HepG2 (cell line): ENCODE data around the gene SLC22A23. TPM values are rescaled to one million over a fixed set of nuclear protein-coding genes. Genes with fewer than 3 reads are reported as not detected.

Experiments used
- HOXD1 ChIP-seq: sonication (generic); formaldehyde crosslinking; IDR thresholded peaks from 2 replicates; pipeline ENCODE4 v1.5.0; 2020; ENCODE audit warnings: missing genetic modification reagents
- MLX ChIP-seq: IDR thresholded peaks from 2 replicates; pipeline ENCODE4 v1.6.1; 2016
- NAIF1 ChIP-seq: sonication (generic); formaldehyde crosslinking; IDR thresholded peaks from 2 replicates; pipeline ENCODE4 v1.5.0; 2020; ENCODE audit warnings: mild to moderate bottlenecking, missing genetic modification reagents, borderline replicate concordance
- RARG ChIP-seq: sonication (generic); formaldehyde crosslinking; IDR thresholded peaks from 2 replicates; pipeline ENCODE4 v1.4.0; 2020; ENCODE audit warnings: low read depth, mild to moderate bottlenecking, missing genetic modification reagents
- SCMH1 ChIP-seq: sonication (generic); formaldehyde crosslinking; IDR thresholded peaks from 2 replicates; pipeline ENCODE4 v1.9.0; 2021; ENCODE audit warnings: missing genetic modification reagents, mild to moderate bottlenecking, borderline replicate concordance
- ZNF30 ChIP-seq: sonication (generic); formaldehyde crosslinking; IDR thresholded peaks from 2 replicates; pipeline ENCODE4 v1.5.0; 2020; ENCODE audit warnings: mild to moderate bottlenecking, missing genetic modification reagents
- ZNF773 ChIP-seq: sonication (generic); formaldehyde crosslinking; IDR thresholded peaks from 2 replicates; pipeline ENCODE4 v1.4.0; 2020; ENCODE audit warnings: missing genetic modification reagents, borderline replicate concordance
- ZSCAN9 ChIP-seq: IDR thresholded peaks from 2 replicates; pipeline ENCODE4 v1.6.1; 2016; ENCODE audit warnings: borderline replicate concordance
- polyA plus RNA-seq, 8 experiments: library from polyadenylated mRNA; depleted of rRNA in 3 of 8; stranded (reverse) in 7 of 8; unstranded in 1 of 8; fragments of >200 nt; fragmentation: Illumina TruSeq in 4 of 8; extraction: Trizol in 4 of 8; gene quantifications; 2 replicates each; pipeline versions ENCODE4 v1.2.1 to v1.2.3, GENCODE V29; 2011 to 2016; ENCODE audit warnings: low read depth in 4 of 8, missing spikeins in 1 of 8, mixed read lengths in 1 of 8; ENCODE audit not compliant: insufficient read depth in 1 of 8
- total RNA-seq, 5 experiments: library from RNA; depleted of rRNA; stranded (reverse); fragments of >200 nt; fragmentation: Illumina TruSeq; extraction: Trizol; gene quantifications; 2 replicates each; pipeline ENCODE4 v1.2.3, GENCODE V29; 2016; ENCODE audit warnings: low read depth in 1 of 5
- TF ChIP-seq, protein P1 (sequence below): sonication (generic); formaldehyde crosslinking; IDR thresholded peaks from 2 replicates; pipeline ENCODE4 v1.4.0; 2020; ENCODE audit warnings: mild to moderate bottlenecking, missing genetic modification reagents
- TF ChIP-seq, protein P2 (sequence below): sonication (generic); formaldehyde crosslinking; IDR thresholded peaks from 2 replicates; pipeline ENCODE4 v1.5.0; 2020; ENCODE audit warnings: mild to moderate bottlenecking, missing genetic modification reagents, borderline replicate concordance
- TF ChIP-seq, protein P3 (sequence below): sonication (generic); formaldehyde crosslinking; IDR thresholded peaks from 2 replicates; pipeline ENCODE4 v1.4.0; 2020; ENCODE audit warnings: missing genetic modification reagents
- TF ChIP-seq, protein P4 (sequence below): sonication (generic); formaldehyde crosslinking; IDR thresholded peaks from 2 replicates; pipeline ENCODE4 v1.5.0; 2020; ENCODE audit warnings: missing genetic modification reagents

Gene SLC22A23
- total and polyA plus RNA-seq, 2 of the 13 experiments (the other 11 are each of a cell fraction or from before 2014, with no cell fraction given): 11.8 to 17.5 TPM

GRCh38 chr6:3370361-3371221, 86.3 kb downstream of the SLC22A23 start (continued):
- TF ChIP-seq, protein P1, sequence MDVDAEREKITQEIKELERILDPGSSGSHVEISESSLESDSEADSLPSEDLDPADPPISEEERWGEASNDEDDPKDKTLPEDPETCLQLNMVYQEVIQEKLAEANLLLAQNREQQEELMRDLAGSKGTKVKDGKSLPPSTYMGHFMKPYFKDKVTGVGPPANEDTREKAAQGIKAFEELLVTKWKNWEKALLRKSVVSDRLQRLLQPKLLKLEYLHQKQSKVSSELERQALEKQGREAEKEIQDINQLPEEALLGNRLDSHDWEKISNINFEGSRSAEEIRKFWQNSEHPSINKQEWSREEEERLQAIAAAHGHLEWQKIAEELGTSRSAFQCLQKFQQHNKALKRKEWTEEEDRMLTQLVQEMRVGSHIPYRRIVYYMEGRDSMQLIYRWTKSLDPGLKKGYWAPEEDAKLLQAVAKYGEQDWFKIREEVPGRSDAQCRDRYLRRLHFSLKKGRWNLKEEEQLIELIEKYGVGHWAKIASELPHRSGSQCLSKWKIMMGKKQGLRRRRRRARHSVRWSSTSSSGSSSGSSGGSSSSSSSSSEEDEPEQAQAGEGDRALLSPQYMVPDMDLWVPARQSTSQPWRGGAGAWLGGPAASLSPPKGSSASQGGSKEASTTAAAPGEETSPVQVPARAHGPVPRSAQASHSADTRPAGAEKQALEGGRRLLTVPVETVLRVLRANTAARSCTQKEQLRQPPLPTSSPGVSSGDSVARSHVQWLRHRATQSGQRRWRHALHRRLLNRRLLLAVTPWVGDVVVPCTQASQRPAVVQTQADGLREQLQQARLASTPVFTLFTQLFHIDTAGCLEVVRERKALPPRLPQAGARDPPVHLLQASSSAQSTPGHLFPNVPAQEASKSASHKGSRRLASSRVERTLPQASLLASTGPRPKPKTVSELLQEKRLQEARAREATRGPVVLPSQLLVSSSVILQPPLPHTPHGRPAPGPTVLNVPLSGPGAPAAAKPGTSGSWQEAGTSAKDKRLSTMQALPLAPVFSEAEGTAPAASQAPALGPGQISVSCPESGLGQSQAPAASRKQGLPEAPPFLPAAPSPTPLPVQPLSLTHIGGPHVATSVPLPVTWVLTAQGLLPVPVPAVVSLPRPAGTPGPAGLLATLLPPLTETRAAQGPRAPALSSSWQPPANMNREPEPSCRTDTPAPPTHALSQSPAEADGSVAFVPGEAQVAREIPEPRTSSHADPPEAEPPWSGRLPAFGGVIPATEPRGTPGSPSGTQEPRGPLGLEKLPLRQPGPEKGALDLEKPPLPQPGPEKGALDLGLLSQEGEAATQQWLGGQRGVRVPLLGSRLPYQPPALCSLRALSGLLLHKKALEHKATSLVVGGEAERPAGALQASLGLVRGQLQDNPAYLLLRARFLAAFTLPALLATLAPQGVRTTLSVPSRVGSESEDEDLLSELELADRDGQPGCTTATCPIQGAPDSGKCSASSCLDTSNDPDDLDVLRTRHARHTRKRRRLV (CRISPR knock-in tag): no peak
- TF ChIP-seq, protein P2, sequence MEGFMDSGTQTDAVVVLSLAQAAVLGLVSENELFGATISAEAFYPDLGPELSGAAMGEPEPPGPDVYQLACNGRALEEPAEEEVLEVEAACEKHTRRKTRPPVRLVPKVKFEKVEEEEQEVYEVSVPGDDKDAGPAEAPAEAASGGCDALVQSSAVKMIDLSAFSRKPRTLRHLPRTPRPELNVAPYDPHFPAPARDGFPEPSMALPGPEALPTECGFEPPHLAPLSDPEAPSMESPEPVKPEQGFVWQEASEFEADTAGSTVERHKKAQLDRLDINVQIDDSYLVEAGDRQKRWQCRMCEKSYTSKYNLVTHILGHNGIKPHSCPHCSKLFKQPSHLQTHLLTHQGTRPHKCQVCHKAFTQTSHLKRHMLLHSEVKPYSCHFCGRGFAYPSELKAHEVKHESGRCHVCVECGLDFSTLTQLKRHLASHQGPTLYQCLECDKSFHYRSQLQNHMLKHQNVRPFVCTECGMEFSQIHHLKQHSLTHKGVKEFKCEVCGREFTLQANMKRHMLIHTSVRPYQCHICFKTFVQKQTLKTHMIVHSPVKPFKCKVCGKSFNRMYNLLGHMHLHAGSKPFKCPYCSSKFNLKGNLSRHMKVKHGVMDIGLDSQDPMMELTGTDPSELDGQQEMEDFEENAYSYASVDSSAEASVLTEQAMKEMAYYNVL (CRISPR knock-in tag): peak; percentile 92
- TF ChIP-seq SCMH1 (no peak), RARG (CRISPR knock-in tag) (no peak), MLX (CRISPR knock-in tag) (peak; percentile 74), HOXD1 (CRISPR knock-in tag) (peak; percentile 90), ZNF30 (CRISPR knock-in tag) (0 out of 2 replicates have a peak, but pooled peaks have one; percentile 59), ZSCAN9 (peak; percentile 69; the same call in 1 of the 2 replicates), NAIF1 (CRISPR knock-in tag) (peak; percentile 54; the same call in 1 of the 2 replicates), ZNF773 (CRISPR knock-in tag) (no peak)
- TF ChIP-seq, protein P3, sequence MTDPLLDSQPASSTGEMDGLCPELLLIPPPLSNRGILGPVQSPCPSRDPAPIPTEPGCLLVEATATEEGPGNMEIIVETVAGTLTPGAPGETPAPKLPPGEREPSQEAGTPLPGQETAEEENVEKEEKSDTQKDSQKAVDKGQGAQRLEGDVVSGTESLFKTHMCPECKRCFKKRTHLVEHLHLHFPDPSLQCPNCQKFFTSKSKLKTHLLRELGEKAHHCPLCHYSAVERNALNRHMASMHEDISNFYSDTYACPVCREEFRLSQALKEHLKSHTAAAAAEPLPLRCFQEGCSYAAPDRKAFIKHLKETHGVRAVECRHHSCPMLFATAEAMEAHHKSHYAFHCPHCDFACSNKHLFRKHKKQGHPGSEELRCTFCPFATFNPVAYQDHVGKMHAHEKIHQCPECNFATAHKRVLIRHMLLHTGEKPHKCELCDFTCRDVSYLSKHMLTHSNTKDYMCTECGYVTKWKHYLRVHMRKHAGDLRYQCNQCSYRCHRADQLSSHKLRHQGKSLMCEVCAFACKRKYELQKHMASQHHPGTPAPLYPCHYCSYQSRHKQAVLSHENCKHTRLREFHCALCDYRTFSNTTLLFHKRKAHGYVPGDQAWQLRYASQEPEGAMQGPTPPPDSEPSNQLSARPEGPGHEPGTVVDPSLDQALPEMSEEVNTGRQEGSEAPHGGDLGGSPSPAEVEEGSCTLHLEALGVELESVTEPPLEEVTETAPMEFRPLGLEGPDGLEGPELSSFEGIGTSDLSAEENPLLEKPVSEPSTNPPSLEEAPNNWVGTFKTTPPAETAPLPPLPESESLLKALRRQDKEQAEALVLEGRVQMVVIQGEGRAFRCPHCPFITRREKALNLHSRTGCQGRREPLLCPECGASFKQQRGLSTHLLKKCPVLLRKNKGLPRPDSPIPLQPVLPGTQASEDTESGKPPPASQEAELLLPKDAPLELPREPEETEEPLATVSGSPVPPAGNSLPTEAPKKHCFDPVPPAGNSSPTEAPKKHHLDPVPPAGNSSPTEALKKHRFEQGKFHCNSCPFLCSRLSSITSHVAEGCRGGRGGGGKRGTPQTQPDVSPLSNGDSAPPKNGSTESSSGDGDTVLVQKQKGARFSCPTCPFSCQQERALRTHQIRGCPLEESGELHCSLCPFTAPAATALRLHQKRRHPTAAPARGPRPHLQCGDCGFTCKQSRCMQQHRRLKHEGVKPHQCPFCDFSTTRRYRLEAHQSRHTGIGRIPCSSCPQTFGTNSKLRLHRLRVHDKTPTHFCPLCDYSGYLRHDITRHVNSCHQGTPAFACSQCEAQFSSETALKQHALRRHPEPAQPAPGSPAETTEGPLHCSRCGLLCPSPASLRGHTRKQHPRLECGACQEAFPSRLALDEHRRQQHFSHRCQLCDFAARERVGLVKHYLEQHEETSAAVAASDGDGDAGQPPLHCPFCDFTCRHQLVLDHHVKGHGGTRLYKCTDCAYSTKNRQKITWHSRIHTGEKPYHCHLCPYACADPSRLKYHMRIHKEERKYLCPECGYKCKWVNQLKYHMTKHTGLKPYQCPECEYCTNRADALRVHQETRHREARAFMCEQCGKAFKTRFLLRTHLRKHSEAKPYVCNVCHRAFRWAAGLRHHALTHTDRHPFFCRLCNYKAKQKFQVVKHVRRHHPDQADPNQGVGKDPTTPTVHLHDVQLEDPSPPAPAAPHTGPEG (CRISPR knock-in tag): no peak
- TF ChIP-seq, protein P4, sequence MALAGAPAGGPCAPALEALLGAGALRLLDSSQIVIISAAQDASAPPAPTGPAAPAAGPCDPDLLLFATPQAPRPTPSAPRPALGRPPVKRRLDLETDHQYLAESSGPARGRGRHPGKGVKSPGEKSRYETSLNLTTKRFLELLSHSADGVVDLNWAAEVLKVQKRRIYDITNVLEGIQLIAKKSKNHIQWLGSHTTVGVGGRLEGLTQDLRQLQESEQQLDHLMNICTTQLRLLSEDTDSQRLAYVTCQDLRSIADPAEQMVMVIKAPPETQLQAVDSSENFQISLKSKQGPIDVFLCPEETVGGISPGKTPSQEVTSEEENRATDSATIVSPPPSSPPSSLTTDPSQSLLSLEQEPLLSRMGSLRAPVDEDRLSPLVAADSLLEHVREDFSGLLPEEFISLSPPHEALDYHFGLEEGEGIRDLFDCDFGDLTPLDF (CRISPR knock-in tag): no peak
